Small intestine (tissue), 7 donors: ENCODE data around the gene SVEP1. TPM values are rescaled to one million over a fixed set of nuclear protein-coding genes. Genes with fewer than 3 reads are reported as not detected.
"Not testable (repeated sequence)": the region's sequence is repeated elsewhere in the genome, so short reads cannot be mapped to it uniquely, and the experiment has no call there.

ENCODE experiments used
- DNase-seq, 2 donors: peaks; one replicate each; pipeline versions ENCODE4 v3.0.0 to v3.0.0-alpha.2; 2013
- FAIRE-seq: peaks from 2 replicates; lab custom pipeline; 2012; peaks lifted over from hg19 to GRCh38; lab: Jason Lieb, UNC
- H3K27ac ChIP-seq, 3 donors: one replicate each; pipeline ENCODE4 v1.5.1; 2013; ENCODE audit warnings: low read length in 2 of 3, mild to moderate bottlenecking in 2 of 3, control low read depth in 1 of 3, inconsistent platforms in 1 of 3, low read depth in 1 of 3, moderate library complexity in 1 of 3
- H3K27me3 ChIP-seq, 3 donors: one replicate each; pipeline ENCODE4 v1.6.1; 2013; ENCODE audit warnings: low read length in 3 of 3, inconsistent platforms in 1 of 3; ENCODE audit not compliant: control insufficient read depth in 3 of 3, insufficient read depth in 3 of 3
- H3K36me3 ChIP-seq, 3 donors: one replicate each; pipeline ENCODE4 v1.6.1; 2013; ENCODE audit warnings: low read length in 3 of 3, inconsistent platforms in 1 of 3, low read depth in 1 of 3, mild to moderate bottlenecking in 1 of 3, moderate library complexity in 1 of 3; ENCODE audit not compliant: control insufficient read depth in 3 of 3, insufficient read depth in 2 of 3
- H3K4me1 ChIP-seq, 3 donors: one replicate each; pipeline ENCODE4 v1.6.1; 2013; ENCODE audit warnings: low read length in 2 of 3, inconsistent platforms in 1 of 3, low read depth in 1 of 3, mild to moderate bottlenecking in 1 of 3, moderate library complexity in 1 of 3; ENCODE audit not compliant: control insufficient read depth in 3 of 3, insufficient read depth in 2 of 3
- H3K4me3 ChIP-seq, 3 donors: one replicate each; pipeline ENCODE4 v1.5.1; 2013; ENCODE audit warnings: low read length in 3 of 3, control low read depth in 1 of 3, inconsistent platforms in 1 of 3, low read depth in 1 of 3, mild to moderate bottlenecking in 1 of 3, moderate library complexity in 1 of 3
- H3K9me3 ChIP-seq, 2 donors: one replicate each; pipeline ENCODE4 v1.6.1; 2013; ENCODE audit warnings: low read depth in 1 of 2, low read length in 1 of 2; ENCODE audit not compliant: control insufficient read depth in 2 of 2, insufficient read depth in 1 of 2
- WGBS, 3 donors: extraction: QIAGEN DNeasy Blood & Tissue Kit; methylation state at CpG; one replicate each; pipeline ENCODE4 v1.1.7; 2013; 5-methylcytosine and 5-hydroxymethylcytosine counted together
- polyA plus RNA-seq, 4 donors: library from polyadenylated mRNA; stranded (reverse) in 3 of 4; unstranded in 1 of 4; fragments of 200-250 nt in 3 of 4; fragments of 120-200 nt in 1 of 4; gene quantifications; one replicate each; pipeline versions ENCODE4 v1.2.1 to v1.2.3, GENCODE V29; 2013
- donor health status: healthy with polysubstance abuse.
- donor health status: control.
- donor health status: control.
- donor health status: Bipolar disorder and iron deficiency.
- donor health status: healthy.

The SVEP1 gene
- polyA plus RNA-seq, 4 donors, result under 0.01 to 5.8 (median 2.3) TPM

GRCh38 chr9:110543631-110544051 lies 35.9 kb downstream of the SVEP1 start:
- DNase-seq (no peak), FAIRE-seq (no peak)
- no peaks in the 10 kb centered on the region for H3K27me3 ChIP-seq
- 59 to 68% (median 62%) methylated on average over 2 of the region's 2 CpGs for WGBS, 3 donors
- H3K36me3 ChIP-seq, result peaks cover 0 to 3% (median 0%) of the 10 kb centered on the region in 3 donors
- no peaks in the 10 kb centered on the region for H3K4me1 ChIP-seq
- H3K27ac ChIP-seq, result no peak overlapping the region
- no peak overlapping the region for H3K4me3 ChIP-seq
- no peaks in the 10 kb centered on the region for H3K9me3 ChIP-seq

GRCh38 chr9:110541950-110542349 lies 37.6 kb downstream of the SVEP1 start:
- no peak for FAIRE-seq
- H3K4me1 ChIP-seq, result no peaks in the 10 kb centered on the region
- 66 to 80% (median 71%) methylated on average over 2 of the region's 2 CpGs for WGBS, 3 donors

GRCh38 chr9:110538647-110539041 lies 40.9 kb downstream of the SVEP1 start:
- no peaks in the 10 kb centered on the region for H3K27me3 ChIP-seq
- no peak for DNase-seq
- FAIRE-seq, result no peak
- 22 to 39% (median 28%) methylated on average over 2 of the region's 2 CpGs for WGBS, 3 donors
- no peak overlapping the region for H3K27ac ChIP-seq
- H3K4me3 ChIP-seq, result no peak overlapping the region
- no peaks in the 10 kb centered on the region for H3K36me3 ChIP-seq
- no peaks in the 10 kb centered on the region for H3K9me3 ChIP-seq
- no peaks in the 10 kb centered on the region for H3K4me1 ChIP-seq

More at GRCh38 chr9:110541950-110542349, 37.6 kb downstream of the SVEP1 start:
- no peaks in the 10 kb centered on the region for H3K27me3 ChIP-seq
- H3K36me3 ChIP-seq, result peaks cover 0 to 3% (median 0%) of the 10 kb centered on the region in 3 donors
- H3K4me3 ChIP-seq, result no peak overlapping the region
- no peaks in the 10 kb centered on the region for H3K9me3 ChIP-seq
- no peak overlapping the region for H3K27ac ChIP-seq
- no peak for DNase-seq

GRCh38 chr9:110537841-110538646 lies 41.5 kb downstream of the SVEP1 start:
- H3K4me3 ChIP-seq, result no peak overlapping the region
- FAIRE-seq (no peak), DNase-seq (no peak)
- no peaks in the 10 kb centered on the region for H3K9me3 ChIP-seq
- no peak overlapping the region for H3K27ac ChIP-seq
- no peaks in the 10 kb centered on the region for H3K4me1 ChIP-seq
- 22 to 39% (median 23%) methylated on average over 4 of the region's 4 CpGs for WGBS, 3 donors
- H3K27me3 ChIP-seq, result no peaks in the 10 kb centered on the region
- H3K36me3 ChIP-seq, result no peaks in the 10 kb centered on the region

- no peak overlapping the region for H3K27ac ChIP-seq
- DNase-seq, result no peak
- WGBS, 3 donors, result 65 to 80% (median 77%) methylated on average over 4 of the region's 4 CpGs
- no peak for FAIRE-seq
- no peaks in the 10 kb centered on the region for H3K27me3 ChIP-seq
- H3K4me3 ChIP-seq, result no peak overlapping the region
- no peaks in the 10 kb centered on the region for H3K4me1 ChIP-seq
- no peaks in the 10 kb centered on the region for H3K36me3 ChIP-seq
- no peaks in the 10 kb centered on the region for H3K9me3 ChIP-seq
Measured at GRCh38 chr9:110536822-110537221, 42.7 kb downstream of the SVEP1 start.

- DNase-seq, H3K4me1 ChIP-seq, H3K27me3 ChIP-seq, H3K36me3 ChIP-seq, H3K27ac ChIP-seq, FAIRE-seq, H3K4me3 ChIP-seq, H3K9me3 ChIP-seq: not testable (repeated sequence)
- 79 to 82% (median 82%) methylated on average over 4 of the region's 4 CpGs for WGBS, 3 donors
Measured at GRCh38 chr9:110534162-110534561, 45.4 kb downstream of the SVEP1 start.

GRCh38 chr9:110532908-110533665 lies 46.5 kb downstream of the SVEP1 start:
- Histone ChIP-seq H3K4me1 (no peaks in the 10 kb centered on the region), H3K36me3 (no peaks in the 10 kb centered on the region), H3K9me3 (no peaks in the 10 kb centered on the region), H3K27ac (no peak overlapping the region), H3K27me3 (no peaks in the 10 kb centered on the region), H3K4me3 (no peak overlapping the region)
- no peak for FAIRE-seq
- 64 to 75% (median 69%) methylated on average over 9 of the region's 9 CpGs for WGBS, 3 donors
- DNase-seq, result no peak

- H3K27me3 ChIP-seq, result no peaks in the 10 kb centered on the region
- no peaks in the 10 kb centered on the region for H3K9me3 ChIP-seq
- no peaks in the 10 kb centered on the region for H3K4me1 ChIP-seq
- no peak for FAIRE-seq
- DNase-seq, result no peak
- no peak overlapping the region for H3K27ac ChIP-seq
- no peak overlapping the region for H3K4me3 ChIP-seq
- H3K36me3 ChIP-seq, result no peaks in the 10 kb centered on the region
Measured at GRCh38 chr9:110531776-110532175, 47.8 kb downstream of the SVEP1 start.
